MM.1S (cell line): Measurements from ENCODE around the gene MAPK8IP1.
"Not testable (repeated sequence)": the region's sequence is repeated elsewhere in the genome, so short reads cannot be mapped to it uniquely, and the experiment has no call there.

ENCODE experiments used
- DNase-seq: peaks from one replicate; pipeline ENCODE4 v3.0.0-alpha.2; 2015
- H2AFZ ChIP-seq: fragments of 300-600 bp; sonication (generic); 2 replicates; pipeline ENCODE4 v1.6.0; 2016; ENCODE audit warnings: antibody characterized with exemption, low read length
- H3F3A ChIP-seq: fragments of 300-600 bp; sonication (generic); 2 replicates; pipeline ENCODE4 v1.6.1; 2016; ENCODE audit warnings: mild to moderate bottlenecking, antibody characterized with exemption, low read length, moderate library complexity, mixed read lengths; ENCODE audit not compliant: insufficient read depth
- H3K27ac ChIP-seq: fragments of 300-600 bp; sonication (generic); 2 replicates; pipeline ENCODE4 v1.5.1; 2016; ENCODE audit warnings: mild to moderate bottlenecking, low read length
- H3K27me3 ChIP-seq: fragments of 300-600 bp; sonication (generic); replicated peaks from 2 replicates; pipeline ENCODE4 v1.6.0; 2016; ENCODE audit warnings: low read length; ENCODE audit not compliant: insufficient read depth
- H3K36me3 ChIP-seq: fragments of 300-600 bp; sonication (generic); replicated peaks from 2 replicates; pipeline ENCODE4 v1.6.1; 2016; ENCODE audit warnings: mild to moderate bottlenecking, low read length, mixed read lengths; ENCODE audit not compliant: insufficient read depth
- H3K4me1 ChIP-seq: fragments of 300-600 bp; sonication (generic); 2 replicates; pipeline ENCODE4 v1.6.1; 2016; ENCODE audit warnings: low read length, mixed read lengths
- H3K4me2 ChIP-seq: fragments of 300-600 bp; sonication (generic); 2 replicates; pipeline ENCODE4 v1.6.0; 2016; ENCODE audit warnings: low read depth, low read length
- H3K4me3 ChIP-seq: fragments of 300-600 bp; sonication (generic); 2 replicates; pipeline ENCODE4 v1.5.1; 2016; ENCODE audit warnings: low read length, mixed read lengths
- H3K79me2 ChIP-seq: fragments of 300-600 bp; sonication (generic); 2 replicates; pipeline ENCODE4 v1.6.1; 2016; ENCODE audit warnings: mixed run types, low read length, mixed read lengths
- H3K9ac ChIP-seq: fragments of 300-600 bp; sonication (generic); 2 replicates; pipeline ENCODE4 v1.6.1; 2016; ENCODE audit warnings: low read length, mixed read lengths
- H3K9me2 ChIP-seq: fragments of 300-600 bp; sonication (generic); replicated peaks from 2 replicates; pipeline ENCODE4 v1.6.1; 2016; ENCODE audit warnings: mild to moderate bottlenecking, low read length, mixed read lengths; ENCODE audit not compliant: insufficient read depth
- H3K9me3 ChIP-seq: fragments of 300-600 bp; sonication (generic); replicated peaks from 2 replicates; pipeline ENCODE4 v1.6.1; 2016; ENCODE audit warnings: mild to moderate bottlenecking, low read length, mixed read lengths; ENCODE audit not compliant: insufficient read depth
- H4K20me1 ChIP-seq: fragments of 300-600 bp; sonication (generic); 2 replicates; pipeline ENCODE4 v1.6.1; 2016; ENCODE audit warnings: mild to moderate bottlenecking, low read length, moderate library complexity, mixed read lengths; ENCODE audit not compliant: insufficient read depth
- CTCF ChIP-seq: fragments of 300-600 bp; sonication (generic); IDR thresholded peaks from 2 replicates; pipeline ENCODE4 v1.5.1; 2016; ENCODE audit warnings: antibody characterized with exemption, low read length, mixed read lengths
- EZH2 ChIP-seq: fragments of 300-600 bp; sonication (generic); optimal IDR thresholded peaks from 2 replicates; pipeline ENCODE3; 2017; ENCODE audit warnings: low read depth, mild to moderate bottlenecking, antibody characterized with exemption, low read length, mixed read lengths
- EZH2phosphoT487 ChIP-seq: fragments of 300-600 bp; sonication (generic); IDR thresholded peaks from 2 replicates; pipeline ENCODE4 v1.6.1; 2018; ENCODE audit warnings: antibody characterized with exemption, low read length

Gene MAPK8IP1

GRCh38 chr11:45902452-45903380 lies 17.3 kb downstream of the MAPK8IP1 start:
- Histone ChIP-seq H3K9me2 (no peaks in the 10 kb centered on the region), H2AFZ (no peak overlapping the region), H3K36me3 (no peaks in the 10 kb centered on the region), H4K20me1 (no peaks in the 10 kb centered on the region), H3F3A (no peaks in the 10 kb centered on the region), H3K27me3 (peaks cover 43% of the 10 kb centered on the region), H3K4me2 (no peak overlapping the region), H3K4me3 (no peak overlapping the region), H3K9ac (no peak overlapping the region), H3K27ac (no peak overlapping the region), H3K4me1 (no peaks in the 10 kb centered on the region), H3K79me2 (no peaks in the 10 kb centered on the region), H3K9me3 (no peaks in the 10 kb centered on the region)
- DNase-seq: no peak
- no peak for TF ChIP-seq CTCF
- no peak for TF ChIP-seq EZH2phosphoT487
- TF ChIP-seq EZH2: no peak

- no peaks in the 10 kb centered on the region for H3K4me1 ChIP-seq
- no peak for TF ChIP-seq EZH2
- no peak for TF ChIP-seq EZH2phosphoT487
- no peak for TF ChIP-seq CTCF
- no peak overlapping the region for H3K4me3 ChIP-seq
- H3K9me2 ChIP-seq: no peaks in the 10 kb centered on the region
- no peak overlapping the region for H3K4me2 ChIP-seq
- H3K27ac ChIP-seq: no peak overlapping the region
- H3K36me3 ChIP-seq: no peaks in the 10 kb centered on the region
- H3F3A ChIP-seq: no peaks in the 10 kb centered on the region
- no peaks in the 10 kb centered on the region for H3K9me3 ChIP-seq
- no peaks in the 10 kb centered on the region for H4K20me1 ChIP-seq
- peaks cover 26% of the 10 kb centered on the region for H3K27me3 ChIP-seq
- H2AFZ ChIP-seq: no peak overlapping the region
- DNase-seq: no peak
- H3K9ac ChIP-seq: no peak overlapping the region
- H3K79me2 ChIP-seq: no peaks in the 10 kb centered on the region
Observed at GRCh38 chr11:45904309-45904915, 19.0 kb downstream of the MAPK8IP1 start.

- H3K36me3 ChIP-seq: no peaks in the 10 kb centered on the region
- H3K79me2 ChIP-seq: no peaks in the 10 kb centered on the region
- no peak overlapping the region for H3K9ac ChIP-seq
- H3K27me3 ChIP-seq: peaks cover 26% of the 10 kb centered on the region
- no peaks in the 10 kb centered on the region for H3K9me3 ChIP-seq
- no peak overlapping the region for H3K27ac ChIP-seq
- no peaks in the 10 kb centered on the region for H3F3A ChIP-seq
- TF ChIP-seq EZH2 (no peak), CTCF (no peak), EZH2phosphoT487 (no peak)
- H4K20me1 ChIP-seq: no peaks in the 10 kb centered on the region
- no peak overlapping the region for H3K4me2 ChIP-seq
- no peak overlapping the region for H3K4me3 ChIP-seq
- no peaks in the 10 kb centered on the region for H3K4me1 ChIP-seq
- DNase-seq: no peak
- H3K9me2 ChIP-seq: no peaks in the 10 kb centered on the region
- no peak overlapping the region for H2AFZ ChIP-seq
Observed at GRCh38 chr11:45905095-45905494, 19.6 kb downstream of the MAPK8IP1 start.

DNA sequence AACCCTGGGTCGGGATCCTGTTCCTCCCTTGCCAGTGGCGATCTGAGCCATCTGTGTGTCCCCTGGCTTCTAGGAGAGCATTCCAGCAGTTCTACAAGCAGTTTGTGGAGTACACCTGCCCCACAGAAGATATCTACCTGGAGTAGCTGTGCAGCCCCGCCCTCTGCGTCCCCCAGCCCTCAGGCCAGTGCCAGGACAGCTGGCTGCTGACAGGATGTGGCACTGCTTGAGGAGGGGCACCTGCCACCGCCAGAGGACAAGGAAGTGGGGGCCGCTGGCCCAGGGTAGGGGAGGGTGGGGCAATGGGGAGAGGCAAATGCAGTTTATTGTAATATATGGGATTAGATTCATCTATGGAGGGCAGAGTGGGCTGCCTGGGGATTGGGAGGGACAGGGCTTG lies 20.1 kb downstream of the MAPK8IP1 start:
- peaks cover 23% of the 10 kb centered on the region for H3K27me3 ChIP-seq
- not testable (repeated sequence) for H3F3A ChIP-seq, H2AFZ ChIP-seq, H4K20me1 ChIP-seq, DNase-seq, H3K36me3 ChIP-seq, H3K4me3 ChIP-seq, H3K79me2 ChIP-seq, H3K9ac ChIP-seq, H3K4me2 ChIP-seq, H3K9me2 ChIP-seq, H3K27ac ChIP-seq, H3K4me1 ChIP-seq, H3K9me3 ChIP-seq
